ENCODE data around the gene EOGT. TPM values are rescaled to one million over a fixed set of nuclear protein-coding genes. Genes with fewer than 3 reads are reported as not detected.

Gene EOGT
- total and polyA plus RNA-seq, 9 donors: 12.9 to 19.9 (median 17.5) TPM

DNA sequence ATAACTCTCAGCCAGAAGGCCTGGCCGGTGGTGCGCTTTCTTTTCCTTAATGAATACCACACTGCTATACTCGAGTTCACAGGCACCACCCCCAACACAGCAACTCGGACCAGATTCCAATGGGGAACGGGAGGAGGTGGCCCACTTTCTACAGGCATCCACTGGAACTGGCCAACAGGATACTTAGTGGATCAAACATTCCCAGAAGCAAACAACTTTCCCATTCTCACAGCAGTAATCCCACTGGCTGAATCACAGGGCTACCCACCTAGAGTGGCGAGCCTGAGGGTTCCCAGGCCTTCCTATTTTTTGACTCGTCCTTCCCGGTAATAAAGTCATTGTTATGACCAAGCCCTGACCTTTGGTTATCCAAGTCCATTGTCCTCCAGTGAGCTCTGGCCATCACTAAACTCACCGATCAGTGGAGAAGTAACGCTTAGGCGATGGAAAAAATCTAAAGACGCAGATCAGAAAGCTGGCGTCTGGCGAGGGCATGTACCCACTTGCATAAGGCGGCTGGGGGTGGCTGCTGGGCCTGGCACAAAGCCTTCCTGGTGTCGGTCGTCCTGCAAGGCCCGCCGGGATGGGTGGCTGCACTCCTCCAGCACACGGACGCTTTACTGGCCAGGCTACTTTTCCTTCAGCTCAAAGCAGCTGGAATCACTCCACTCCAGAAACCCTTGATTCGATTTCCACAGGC is 1.2 kb downstream of the EOGT start:
- Histone ChIP-seq H3K9me3 (replicated peaks; ENCODE audit: control insufficient read depth, low read depth, low read length) (no peaks in the 10 kb centered on the region), H3K4me3 (ENCODE audit: low read length) (peak overlapping the region; percentile 78), H3K27me3 (ENCODE audit: control insufficient read depth, insufficient read depth, low read length) (no peaks in the 10 kb centered on the region), H3K36me3 (ENCODE audit: control insufficient read depth, insufficient read depth, low read length) (peaks cover 10% of the 10 kb centered on the region), H3K27ac (ENCODE audit: low read length) (peak overlapping the region; percentile 82), H3K4me1 (ENCODE audit: control insufficient read depth, insufficient read depth, low read length) (peaks cover 13% of the 10 kb centered on the region)
- 56% methylated on average over 14 of the region's 22 CpGs for WGBS (ENCODE audit: insufficient coverage)
- DNase-seq: peak; percentile 70

DNA sequence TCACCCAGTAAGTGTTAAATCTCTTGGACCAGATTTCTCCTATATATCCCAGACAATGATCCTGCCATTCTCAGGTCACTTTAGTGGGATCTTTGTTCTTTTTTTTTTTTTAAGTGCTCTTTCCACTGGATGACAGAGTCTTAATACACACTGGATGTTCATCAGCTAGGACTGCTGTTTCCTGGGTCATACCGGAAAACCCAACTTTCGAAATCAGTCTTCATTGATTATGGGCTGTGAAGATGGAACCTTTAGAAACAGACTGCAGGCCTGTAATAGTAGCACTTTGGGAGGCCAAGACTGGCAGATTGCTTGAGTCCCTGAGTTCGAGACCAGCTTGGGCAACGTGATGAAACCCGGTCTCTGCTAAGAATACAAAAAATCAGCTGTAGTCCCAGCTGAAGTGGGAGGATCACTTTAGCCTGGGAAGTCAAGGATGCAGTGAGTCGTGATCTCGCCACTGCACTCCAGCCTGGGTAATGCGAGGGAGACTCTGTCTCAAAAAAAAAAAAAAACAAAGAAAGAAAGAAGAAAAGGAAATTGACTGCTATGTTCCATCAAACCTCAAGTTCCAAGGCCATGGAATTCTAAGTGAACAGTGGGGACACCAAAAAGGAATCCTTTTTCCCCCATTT is 2.3 kb downstream of the EOGT start:
- peaks cover 11% of the 10 kb centered on the region for H3K36me3 ChIP-seq (ENCODE audit: control insufficient read depth, insufficient read depth, low read length)
- H3K27ac ChIP-seq (ENCODE audit: low read length): no peak overlapping the region
- 82% methylated on average over 4 of the region's 8 CpGs for WGBS (ENCODE audit: insufficient coverage)
- DNase-seq: no peak
- no peaks in the 10 kb centered on the region for H3K9me3 ChIP-seq (replicated peaks; ENCODE audit: control insufficient read depth, low read depth, low read length)
- H3K4me1 ChIP-seq (ENCODE audit: control insufficient read depth, insufficient read depth, low read length): peaks cover 13% of the 10 kb centered on the region
- H3K27me3 ChIP-seq (ENCODE audit: control insufficient read depth, insufficient read depth, low read length): no peaks in the 10 kb centered on the region
- no peak overlapping the region for H3K4me3 ChIP-seq (ENCODE audit: low read length)

DNA sequence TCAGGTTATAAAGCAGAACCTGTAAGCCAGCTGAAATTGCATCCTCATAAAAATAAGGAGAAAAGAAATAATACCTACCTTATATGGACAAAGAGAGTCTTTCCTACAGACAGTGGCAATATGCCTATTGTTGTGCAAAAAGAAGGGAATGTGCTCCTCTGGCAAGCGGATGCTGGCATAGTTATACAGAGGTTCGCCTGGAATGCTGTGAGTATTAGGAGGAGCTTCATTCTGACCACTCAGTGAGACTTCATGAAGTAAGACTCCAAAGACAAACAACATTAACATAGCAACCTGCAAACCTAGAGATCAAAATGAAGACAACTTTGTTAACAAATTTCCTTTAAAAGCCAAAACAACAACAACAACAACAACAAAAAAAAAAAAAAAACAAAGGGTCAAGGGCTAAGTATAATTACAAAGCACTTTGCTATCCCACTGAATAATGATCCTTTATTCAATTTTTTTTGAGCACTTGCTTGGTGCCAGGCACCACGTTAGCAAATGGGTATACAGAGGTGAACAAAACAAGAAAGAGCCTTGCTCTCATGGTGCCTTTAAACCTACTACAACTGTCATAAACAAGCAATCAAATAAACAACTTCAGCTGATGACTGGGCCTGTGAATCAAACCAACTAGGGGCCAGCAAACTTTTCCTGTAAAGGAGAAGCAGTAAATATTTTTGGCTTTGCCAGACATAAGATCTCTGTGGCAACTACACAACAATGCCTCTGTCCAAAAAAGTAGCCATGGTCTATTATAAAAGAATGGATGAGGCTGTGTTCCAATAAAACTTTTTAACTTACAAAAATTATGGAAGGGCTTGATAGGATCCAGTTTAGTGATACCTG is 3.7 kb downstream of the EOGT start:
- Histone ChIP-seq H3K9me3 (replicated peaks; ENCODE audit: control insufficient read depth, low read depth, low read length) (no peaks in the 10 kb centered on the region), H3K27me3 (ENCODE audit: control insufficient read depth, insufficient read depth, low read length) (no peaks in the 10 kb centered on the region), H3K27ac (ENCODE audit: low read length) (peak overlapping the region; percentile 17), H3K4me3 (ENCODE audit: low read length) (no peak overlapping the region), H3K36me3 (ENCODE audit: control insufficient read depth, insufficient read depth, low read length) (peaks cover 16% of the 10 kb centered on the region), H3K4me1 (ENCODE audit: control insufficient read depth, insufficient read depth, low read length) (peaks cover 13% of the 10 kb centered on the region)
- DNase-seq: peak; percentile 83
- no CpG with 5 or more reads among the region's 3 CpGs for WGBS (ENCODE audit: insufficient coverage)

DNA sequence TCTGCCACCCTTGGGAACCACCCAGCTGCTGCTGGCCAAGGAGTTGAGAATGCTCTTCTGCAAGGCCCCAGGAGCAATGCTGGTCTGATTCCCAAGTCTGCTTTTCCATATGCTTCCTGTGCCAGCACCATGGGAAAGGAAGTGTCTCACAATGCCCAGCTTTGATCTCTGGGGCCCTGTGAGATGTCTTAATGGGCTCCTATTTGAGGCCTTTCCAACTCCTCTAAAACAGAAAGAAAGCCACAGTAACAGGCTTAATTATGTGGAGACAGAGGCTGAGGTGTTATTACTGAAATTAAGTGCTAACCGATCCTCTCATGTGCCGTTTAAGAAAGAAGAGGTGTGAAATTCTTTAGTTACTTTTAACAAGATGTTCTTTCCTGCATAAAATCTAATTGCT is 4.5 kb downstream of the EOGT start:
- no peaks in the 10 kb centered on the region for H3K27me3 ChIP-seq (ENCODE audit: control insufficient read depth, insufficient read depth, low read length)
- H3K4me1 ChIP-seq (ENCODE audit: control insufficient read depth, insufficient read depth, low read length): peaks cover 13% of the 10 kb centered on the region
- WGBS (ENCODE audit: insufficient coverage): no CpG with 5 or more reads among the region's 2 CpGs
- H3K4me3 ChIP-seq (ENCODE audit: low read length): no peak overlapping the region
- no peaks in the 10 kb centered on the region for H3K9me3 ChIP-seq (replicated peaks; ENCODE audit: control insufficient read depth, low read depth, low read length)
- H3K36me3 ChIP-seq (ENCODE audit: control insufficient read depth, insufficient read depth, low read length): peaks cover 16% of the 10 kb centered on the region
- no peak for DNase-seq
- no peak overlapping the region for H3K27ac ChIP-seq (ENCODE audit: low read length)

DNA sequence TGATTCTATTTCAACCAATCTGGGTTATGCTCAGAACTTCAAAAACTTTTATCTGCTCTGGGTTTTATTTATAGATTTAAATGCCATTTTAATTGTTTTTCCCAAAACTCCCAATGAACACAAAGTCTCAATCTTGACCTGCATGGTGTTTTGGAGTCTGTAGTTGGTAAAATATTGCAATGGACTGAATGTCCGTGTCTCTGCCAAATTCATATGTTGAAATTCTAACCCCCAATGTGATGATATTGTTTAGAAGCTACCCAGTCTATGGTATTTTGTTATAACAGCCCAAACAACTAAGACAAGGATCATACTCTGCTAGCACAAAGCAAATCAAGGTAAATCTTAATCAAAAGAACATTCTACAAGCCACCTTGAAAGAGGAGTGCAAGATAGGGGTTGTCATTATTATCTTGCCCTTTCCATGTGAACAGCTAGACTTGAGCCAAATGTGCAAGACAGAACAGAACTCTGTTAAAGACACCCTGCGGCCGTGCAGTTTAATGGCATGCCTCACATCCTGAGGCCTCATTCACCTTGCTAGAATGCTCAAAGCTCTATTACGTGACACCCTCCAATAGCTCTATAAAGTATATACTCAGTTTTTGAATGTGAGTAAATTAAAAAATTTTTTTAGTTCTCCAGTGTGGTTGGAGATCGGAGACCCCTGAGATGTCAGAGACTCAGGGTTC is 7.5 kb downstream of the EOGT start:
- Histone ChIP-seq H3K27me3 (ENCODE audit: control insufficient read depth, insufficient read depth, low read length) (no peaks in the 10 kb centered on the region), H3K9me3 (replicated peaks; ENCODE audit: control insufficient read depth, low read depth, low read length) (no peaks in the 10 kb centered on the region), H3K4me3 (ENCODE audit: low read length) (no peak overlapping the region), H3K4me1 (ENCODE audit: control insufficient read depth, insufficient read depth, low read length) (peaks cover 4% of the 10 kb centered on the region), H3K27ac (ENCODE audit: low read length) (no peak overlapping the region), H3K36me3 (ENCODE audit: control insufficient read depth, insufficient read depth, low read length) (peaks cover 24% of the 10 kb centered on the region)
- WGBS (ENCODE audit: insufficient coverage): 100% methylated on average over 1 of the region's 5 CpGs
- no peak for DNase-seq

DNA sequence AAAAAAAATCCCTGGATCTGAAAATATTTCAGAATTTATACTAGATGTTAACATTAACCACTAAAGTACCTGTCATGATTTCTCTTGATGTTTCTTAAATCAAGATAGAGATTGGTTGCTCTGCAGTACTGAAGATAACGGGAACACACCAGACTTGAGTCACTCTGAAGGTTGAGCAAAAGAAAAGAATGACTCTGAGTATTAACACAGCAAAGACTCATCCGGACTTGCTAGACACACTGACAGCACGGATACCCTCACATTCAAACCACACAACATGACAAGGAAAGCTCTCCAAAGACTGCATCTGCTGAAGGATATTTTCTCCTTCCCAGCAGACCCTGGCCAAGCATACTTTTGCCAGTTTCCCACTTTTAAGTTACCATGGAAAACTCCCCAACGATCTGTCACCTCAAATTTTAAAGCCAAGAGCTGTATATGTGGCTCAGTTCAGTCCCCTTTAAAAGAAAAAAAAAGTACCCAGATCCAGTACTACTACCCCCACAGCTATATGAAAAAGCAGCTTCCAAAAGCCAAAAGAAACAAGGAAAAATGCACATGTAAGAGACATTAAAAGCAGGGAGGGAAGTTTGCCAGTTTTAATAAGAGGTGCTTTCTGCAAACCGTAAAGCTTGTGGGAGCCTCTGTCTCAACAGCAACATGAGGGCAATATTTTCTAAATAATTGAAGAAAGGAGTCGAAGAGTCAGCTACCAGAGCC is 8.3 kb downstream of the EOGT start:
- Histone ChIP-seq H3K27me3 (ENCODE audit: control insufficient read depth, insufficient read depth, low read length) (no peaks in the 10 kb centered on the region), H3K36me3 (ENCODE audit: control insufficient read depth, insufficient read depth, low read length) (peaks cover 24% of the 10 kb centered on the region), H3K27ac (ENCODE audit: low read length) (no peak overlapping the region), H3K4me1 (ENCODE audit: control insufficient read depth, insufficient read depth, low read length) (peaks cover 4% of the 10 kb centered on the region), H3K4me3 (ENCODE audit: low read length) (no peak overlapping the region), H3K9me3 (replicated peaks; ENCODE audit: control insufficient read depth, low read depth, low read length) (no peaks in the 10 kb centered on the region)
- peak; percentile 86 for DNase-seq
- WGBS (ENCODE audit: insufficient coverage): 30% methylated on average over 2 of the region's 6 CpGs

DNA sequence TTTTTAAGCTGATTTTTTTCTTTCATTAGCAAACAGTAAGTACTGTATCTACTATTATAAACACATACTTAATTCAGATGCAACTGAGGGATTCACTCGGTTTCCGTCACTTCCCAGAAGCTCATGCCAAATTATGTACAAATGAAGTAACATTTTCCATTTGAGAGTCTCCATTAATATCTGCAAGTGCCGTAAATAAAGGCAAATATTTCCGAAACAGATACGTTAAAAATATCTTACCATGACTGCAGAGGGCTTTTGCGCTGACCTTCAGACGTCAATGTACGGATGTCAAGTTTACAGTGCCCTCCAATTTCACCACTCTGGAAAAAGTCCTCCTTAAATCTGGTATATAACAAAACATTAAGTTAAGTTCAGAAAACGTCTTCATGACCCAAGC is 9.3 kb downstream of the EOGT start:
- peak; percentile 35 for DNase-seq
- Histone ChIP-seq H3K4me3 (ENCODE audit: low read length) (no peak overlapping the region), H3K27me3 (ENCODE audit: control insufficient read depth, insufficient read depth, low read length) (no peaks in the 10 kb centered on the region), H3K36me3 (ENCODE audit: control insufficient read depth, insufficient read depth, low read length) (peaks cover 26% of the 10 kb centered on the region), H3K27ac (ENCODE audit: low read length) (no peak overlapping the region), H3K9me3 (replicated peaks; ENCODE audit: control insufficient read depth, low read depth, low read length) (no peaks in the 10 kb centered on the region), H3K4me1 (ENCODE audit: control insufficient read depth, insufficient read depth, low read length) (peaks cover 4% of the 10 kb centered on the region)
- WGBS (ENCODE audit: insufficient coverage): 84% methylated on average over 5 of the region's 9 CpGs

DNA sequence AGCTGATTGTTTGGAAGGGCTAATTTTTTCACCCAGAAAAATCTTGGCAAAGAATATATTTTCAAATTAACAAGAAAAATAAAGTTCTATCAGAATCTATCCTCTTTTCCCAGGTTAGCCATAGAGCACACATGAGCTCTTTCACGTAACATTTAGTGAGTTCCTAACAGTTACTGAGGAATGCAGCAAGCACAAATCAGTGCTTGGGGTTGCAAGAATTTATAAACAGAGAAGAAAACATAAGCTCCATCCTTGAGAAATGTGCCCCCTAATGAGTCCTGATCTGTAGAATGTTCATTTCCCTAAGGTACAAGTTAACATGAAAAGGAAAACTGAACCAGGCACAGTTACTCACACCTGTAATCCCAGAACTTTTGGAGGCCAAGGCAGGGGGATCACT is 13.9 kb downstream of the EOGT start:
- Histone ChIP-seq H3K36me3 (ENCODE audit: control insufficient read depth, insufficient read depth, low read length) (peaks cover 27% of the 10 kb centered on the region), H3K4me3 (ENCODE audit: low read length) (no peak overlapping the region)

DNA sequence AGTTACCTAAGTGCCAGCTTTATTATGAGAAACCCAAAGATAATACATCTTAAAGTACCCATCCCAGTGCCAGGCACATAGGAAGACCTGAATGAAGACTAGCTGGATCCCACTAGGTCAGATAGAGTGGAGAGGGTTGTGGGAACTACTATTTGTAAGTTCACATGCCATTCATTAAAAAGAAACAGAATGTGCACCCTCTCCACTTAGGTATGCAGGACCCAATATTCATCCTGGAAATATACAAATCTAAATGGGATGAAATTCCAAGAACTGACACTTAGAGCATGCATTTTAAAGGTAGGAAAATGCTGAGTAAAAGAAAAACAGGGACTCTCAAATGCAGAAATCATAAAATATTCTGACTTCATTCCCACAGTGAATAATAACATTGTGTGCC is 14.3 kb downstream of the EOGT start:
- Histone ChIP-seq H3K36me3 (ENCODE audit: control insufficient read depth, insufficient read depth, low read length) (peaks cover 30% of the 10 kb centered on the region), H3K27me3 (ENCODE audit: control insufficient read depth, insufficient read depth, low read length) (no peaks in the 10 kb centered on the region), H3K27ac (ENCODE audit: low read length) (no peak overlapping the region), H3K4me3 (ENCODE audit: low read length) (no peak overlapping the region), H3K9me3 (replicated peaks; ENCODE audit: control insufficient read depth, low read depth, low read length) (no peaks in the 10 kb centered on the region), H3K4me1 (ENCODE audit: control insufficient read depth, insufficient read depth, low read length) (no peaks in the 10 kb centered on the region)
- DNase-seq: no peak

More for the DNA sequence above, 13.9 kb downstream of the EOGT start:
- Histone ChIP-seq H3K9me3 (replicated peaks; ENCODE audit: control insufficient read depth, low read depth, low read length) (no peaks in the 10 kb centered on the region), H3K4me1 (ENCODE audit: control insufficient read depth, insufficient read depth, low read length) (no peaks in the 10 kb centered on the region), H3K27me3 (ENCODE audit: control insufficient read depth, insufficient read depth, low read length) (no peaks in the 10 kb centered on the region), H3K27ac (ENCODE audit: low read length) (no peak overlapping the region)
- no CpG with 5 or more reads among the region's 1 CpG for WGBS (ENCODE audit: insufficient coverage)
- no peak for DNase-seq
